PFSK-1 (cell line): ENCODE measurements around the gene GJA9.

ENCODE experiments used
- FOXP2 ChIP-seq: optimal IDR thresholded peaks from 2 replicates; pipeline ENCODE3; 2011; ENCODE audit warnings: borderline replicate concordance, control low read depth, inconsistent platforms; ENCODE audit not compliant: insufficient read depth; ENCODE audit errors: extremely low read length, extremely low read depth
- POLR2AphosphoS5 ChIP-seq: IDR thresholded peaks from 2 replicates; pipeline ENCODE4 v1.6.1; 2012; ENCODE audit warnings: low read depth, mild to moderate bottlenecking, control low read depth, low read length, moderate library complexity
- SIN3A ChIP-seq: IDR thresholded peaks from 2 replicates; pipeline ENCODE4 v1.6.1; 2012; ENCODE audit warnings: mild to moderate bottlenecking, low read length, moderate library complexity, borderline replicate concordance; ENCODE audit not compliant: insufficient read depth
- TAF1 ChIP-seq: IDR thresholded peaks from 2 replicates; pipeline ENCODE4 v1.6.1; 2012; ENCODE audit warnings: low read length, control low read depth, borderline replicate concordance; ENCODE audit not compliant: insufficient read depth
- TF ChIP-seq, protein P1 (sequence below), 2 experiments: IDR thresholded peaks; 2 replicates each; pipeline versions ENCODE4 v1.6.1 to v1.8.0; 2011 to 2012; ENCODE audit warnings: low read depth in 2 of 2, low read length in 2 of 2, control low read depth in 1 of 2, inconsistent platforms in 1 of 2, mild to moderate bottlenecking in 1 of 2, moderate library complexity in 1 of 2; ENCODE audit not compliant: insufficient read depth in 1 of 2

The GJA9 gene

DNA sequence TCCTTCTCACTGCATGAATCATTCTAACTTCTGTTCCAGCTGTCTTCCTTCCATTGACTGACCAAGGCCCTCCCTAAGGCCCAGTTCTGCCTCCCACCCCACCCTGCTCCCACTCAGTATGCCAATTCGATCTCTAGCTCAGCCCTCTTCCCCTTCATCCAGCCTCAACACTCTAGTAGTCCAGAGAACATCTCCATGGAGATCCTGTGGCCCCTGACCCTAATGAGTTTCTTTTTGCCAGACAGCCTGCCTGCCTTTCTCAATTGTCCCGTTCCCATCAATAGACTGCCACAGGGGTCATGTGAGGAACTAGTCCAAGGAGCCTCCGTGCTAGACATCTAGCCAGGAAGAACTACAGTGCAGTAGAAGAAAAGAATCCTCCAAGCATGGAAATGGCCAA is 48.2 kb downstream of the GJA9 start:
- TF ChIP-seq, protein P1, sequence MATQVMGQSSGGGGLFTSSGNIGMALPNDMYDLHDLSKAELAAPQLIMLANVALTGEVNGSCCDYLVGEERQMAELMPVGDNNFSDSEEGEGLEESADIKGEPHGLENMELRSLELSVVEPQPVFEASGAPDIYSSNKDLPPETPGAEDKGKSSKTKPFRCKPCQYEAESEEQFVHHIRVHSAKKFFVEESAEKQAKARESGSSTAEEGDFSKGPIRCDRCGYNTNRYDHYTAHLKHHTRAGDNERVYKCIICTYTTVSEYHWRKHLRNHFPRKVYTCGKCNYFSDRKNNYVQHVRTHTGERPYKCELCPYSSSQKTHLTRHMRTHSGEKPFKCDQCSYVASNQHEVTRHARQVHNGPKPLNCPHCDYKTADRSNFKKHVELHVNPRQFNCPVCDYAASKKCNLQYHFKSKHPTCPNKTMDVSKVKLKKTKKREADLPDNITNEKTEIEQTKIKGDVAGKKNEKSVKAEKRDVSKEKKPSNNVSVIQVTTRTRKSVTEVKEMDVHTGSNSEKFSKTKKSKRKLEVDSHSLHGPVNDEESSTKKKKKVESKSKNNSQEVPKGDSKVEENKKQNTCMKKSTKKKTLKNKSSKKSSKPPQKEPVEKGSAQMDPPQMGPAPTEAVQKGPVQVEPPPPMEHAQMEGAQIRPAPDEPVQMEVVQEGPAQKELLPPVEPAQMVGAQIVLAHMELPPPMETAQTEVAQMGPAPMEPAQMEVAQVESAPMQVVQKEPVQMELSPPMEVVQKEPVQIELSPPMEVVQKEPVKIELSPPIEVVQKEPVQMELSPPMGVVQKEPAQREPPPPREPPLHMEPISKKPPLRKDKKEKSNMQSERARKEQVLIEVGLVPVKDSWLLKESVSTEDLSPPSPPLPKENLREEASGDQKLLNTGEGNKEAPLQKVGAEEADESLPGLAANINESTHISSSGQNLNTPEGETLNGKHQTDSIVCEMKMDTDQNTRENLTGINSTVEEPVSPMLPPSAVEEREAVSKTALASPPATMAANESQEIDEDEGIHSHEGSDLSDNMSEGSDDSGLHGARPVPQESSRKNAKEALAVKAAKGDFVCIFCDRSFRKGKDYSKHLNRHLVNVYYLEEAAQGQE (IDR thresholded peaks at IDR 0.05; ENCODE audit: insufficient read depth in 1 of 2, low read depth in 2 of 2, low read length in 2 of 2) = no peak
- TF ChIP-seq SIN3A (no peak), POLR2AphosphoS5 (no peak), TAF1 (no peak), FOXP2 (no peak)

DNA sequence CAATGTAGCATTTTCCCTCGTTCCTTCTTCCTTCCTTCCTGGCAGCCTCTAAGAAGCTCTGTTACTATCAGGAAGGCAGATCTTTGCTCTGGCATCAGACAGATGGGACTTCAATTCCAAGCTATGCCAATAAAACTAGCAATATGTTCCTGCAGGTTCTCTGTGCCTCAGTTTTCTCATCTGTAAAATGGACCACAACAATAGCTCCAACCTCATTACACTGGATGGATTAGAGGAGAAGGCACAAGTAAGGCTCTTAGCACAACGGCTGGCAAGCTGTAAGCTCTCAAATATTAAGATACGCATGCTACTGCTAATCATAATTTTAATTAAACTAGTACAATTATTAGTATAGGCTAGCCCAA is 49.0 kb downstream of the GJA9 start:
- TF ChIP-seq FOXP2 (no peak), SIN3A (no peak), TAF1 (no peak), POLR2AphosphoS5 (no peak)
- TF ChIP-seq, protein P1 (IDR thresholded peaks at IDR 0.05; ENCODE audit: insufficient read depth in 1 of 2, low read depth in 2 of 2, low read length in 2 of 2) = no peak

DNA sequence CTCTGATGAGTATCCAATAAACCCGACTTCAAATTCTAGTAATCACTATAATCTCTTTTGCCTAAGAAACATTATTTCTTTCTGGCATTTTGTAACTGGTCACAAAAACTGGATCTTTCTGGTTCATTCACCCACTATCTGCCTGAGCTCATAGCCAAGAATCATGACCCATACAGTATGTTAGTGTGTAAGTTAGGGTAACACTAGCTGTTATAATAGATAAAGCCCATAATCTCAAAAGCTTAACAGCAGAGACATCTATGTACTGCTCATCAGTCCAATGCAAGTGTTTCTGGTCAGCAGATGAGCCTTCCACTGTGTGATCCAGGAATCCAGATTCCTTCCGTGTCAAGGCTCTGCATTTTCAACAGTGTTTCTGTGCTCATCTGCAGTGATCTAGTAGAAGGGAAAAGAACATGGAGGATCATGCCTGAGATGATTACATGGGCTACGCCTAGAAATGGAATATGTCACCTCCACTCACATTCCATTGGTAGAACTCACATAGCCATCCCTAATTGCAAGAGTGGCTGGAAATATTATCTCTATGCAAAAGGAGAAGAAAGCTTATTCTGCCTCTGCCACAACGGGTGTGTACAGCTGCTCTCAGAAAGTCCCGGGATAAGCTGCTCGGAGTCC is 49.5 kb downstream of the GJA9 start:
- TF ChIP-seq TAF1 (no peak), SIN3A (no peak), FOXP2 (no peak), POLR2AphosphoS5 (no peak)
- TF ChIP-seq, protein P1 (IDR thresholded peaks at IDR 0.05; ENCODE audit: insufficient read depth in 1 of 2, low read depth in 2 of 2, low read length in 2 of 2) = no peak

DNA sequence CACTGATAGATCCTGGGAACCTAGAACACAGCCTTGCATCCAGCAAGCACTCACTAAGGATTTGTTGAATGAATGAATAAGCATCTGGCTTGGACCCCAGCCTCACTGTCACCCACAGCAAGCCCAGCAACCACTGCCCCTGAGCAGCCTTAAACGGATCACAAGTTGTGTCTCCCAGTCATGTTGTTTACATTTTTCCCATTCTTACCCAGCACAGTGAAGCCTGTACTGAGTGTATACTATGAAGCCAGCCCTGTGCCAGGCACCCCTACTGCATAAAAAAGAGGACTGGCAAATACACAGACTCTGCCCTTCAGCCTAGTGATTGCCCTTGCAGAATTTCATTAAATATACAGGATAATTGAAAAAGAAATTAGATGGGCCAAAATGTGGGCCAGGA is 52.0 kb downstream of the GJA9 start:
- TF ChIP-seq, protein P1 (IDR thresholded peaks at IDR 0.05; ENCODE audit: insufficient read depth in 1 of 2, low read depth in 2 of 2, low read length in 2 of 2) = no peak
- no peak for TF ChIP-seq SIN3A
- TF ChIP-seq FOXP2 = no peak
- TF ChIP-seq TAF1 = no peak
- no peak for TF ChIP-seq POLR2AphosphoS5
